D721Med (cell line): ENCODE measurements around the gene DDX1.

Experiments used
- DNase-seq: peaks from one replicate; pipeline ENCODE4 v3.0.0; 2011; ENCODE audit warnings: low spot score; ENCODE audit not compliant: insufficient read length
- FAIRE-seq: peaks from 2 replicates; lab custom pipeline; 2011; peaks lifted over from hg19 to GRCh38; lab: Jason Lieb, UNC
- CTCF ChIP-seq: IDR thresholded peaks from 2 replicates; pipeline ENCODE4 v1.5.1; 2012; ENCODE audit warnings: mild to moderate bottlenecking, control low read depth; ENCODE audit not compliant: insufficient read depth; ENCODE audit errors: missing control alignments

DDX1 gene

GRCh38 chr2:15571729-15572128 is 19.9 kb upstream of the DDX1 start:
- FAIRE-seq, result no peak
- DNase-seq, result no peak

GRCh38 chr2:15577071-15577735 is 14.5 kb upstream of the DDX1 start:
- peak; percentile 92 for TF ChIP-seq CTCF
- FAIRE-seq, result peak; percentile 56
- DNase-seq, result peak; percentile 26

More at GRCh38 chr2:15571729-15572128, 19.9 kb upstream of the DDX1 start:
- no peak for TF ChIP-seq CTCF

- no peak for TF ChIP-seq CTCF
- DNase-seq (no peak), FAIRE-seq (no peak)
Observed at GRCh38 chr2:15579641-15580040, 12.0 kb upstream of the DDX1 start.

GRCh38 chr2:15580451-15580850 is 11.2 kb upstream of the DDX1 start:
- FAIRE-seq, result no peak
- DNase-seq, result no peak
- no peak for TF ChIP-seq CTCF

GRCh38 chr2:15582710-15583357 is 8.8 kb upstream of the DDX1 start:
- TF ChIP-seq CTCF, result no peak
- FAIRE-seq, result no peak
- DNase-seq, result no peak

GRCh38 chr2:15583826-15584225 is 7.8 kb upstream of the DDX1 start:
- TF ChIP-seq CTCF, result no peak
- FAIRE-seq, result no peak

GRCh38 chr2:15584316-15584715 is 7.4 kb upstream of the DDX1 start:
- no peak for TF ChIP-seq CTCF
- DNase-seq, result no peak
- no peak for FAIRE-seq

More at GRCh38 chr2:15583826-15584225, 7.8 kb upstream of the DDX1 start:
- no peak for DNase-seq
